GM18498 (cell line): ENCODE measurements around the gene BRINP1.

ENCODE experiments used
- ATAC-seq: cut with Tn5 transposase; IDR thresholded peaks from one replicate; pipeline ENCODE4 v1.9.1; 2021; ENCODE audit warnings: mild to moderate bottlenecking, moderate library complexity; ENCODE audit not compliant: unreplicated experiment

The BRINP1 gene, protein sequence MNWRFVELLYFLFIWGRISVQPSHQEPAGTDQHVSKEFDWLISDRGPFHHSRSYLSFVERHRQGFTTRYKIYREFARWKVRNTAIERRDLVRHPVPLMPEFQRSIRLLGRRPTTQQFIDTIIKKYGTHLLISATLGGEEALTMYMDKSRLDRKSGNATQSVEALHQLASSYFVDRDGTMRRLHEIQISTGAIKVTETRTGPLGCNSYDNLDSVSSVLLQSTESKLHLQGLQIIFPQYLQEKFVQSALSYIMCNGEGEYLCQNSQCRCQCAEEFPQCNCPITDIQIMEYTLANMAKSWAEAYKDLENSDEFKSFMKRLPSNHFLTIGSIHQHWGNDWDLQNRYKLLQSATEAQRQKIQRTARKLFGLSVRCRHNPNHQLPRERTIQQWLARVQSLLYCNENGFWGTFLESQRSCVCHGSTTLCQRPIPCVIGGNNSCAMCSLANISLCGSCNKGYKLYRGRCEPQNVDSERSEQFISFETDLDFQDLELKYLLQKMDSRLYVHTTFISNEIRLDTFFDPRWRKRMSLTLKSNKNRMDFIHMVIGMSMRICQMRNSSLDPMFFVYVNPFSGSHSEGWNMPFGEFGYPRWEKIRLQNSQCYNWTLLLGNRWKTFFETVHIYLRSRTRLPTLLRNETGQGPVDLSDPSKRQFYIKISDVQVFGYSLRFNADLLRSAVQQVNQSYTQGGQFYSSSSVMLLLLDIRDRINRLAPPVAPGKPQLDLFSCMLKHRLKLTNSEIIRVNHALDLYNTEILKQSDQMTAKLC

DNA sequence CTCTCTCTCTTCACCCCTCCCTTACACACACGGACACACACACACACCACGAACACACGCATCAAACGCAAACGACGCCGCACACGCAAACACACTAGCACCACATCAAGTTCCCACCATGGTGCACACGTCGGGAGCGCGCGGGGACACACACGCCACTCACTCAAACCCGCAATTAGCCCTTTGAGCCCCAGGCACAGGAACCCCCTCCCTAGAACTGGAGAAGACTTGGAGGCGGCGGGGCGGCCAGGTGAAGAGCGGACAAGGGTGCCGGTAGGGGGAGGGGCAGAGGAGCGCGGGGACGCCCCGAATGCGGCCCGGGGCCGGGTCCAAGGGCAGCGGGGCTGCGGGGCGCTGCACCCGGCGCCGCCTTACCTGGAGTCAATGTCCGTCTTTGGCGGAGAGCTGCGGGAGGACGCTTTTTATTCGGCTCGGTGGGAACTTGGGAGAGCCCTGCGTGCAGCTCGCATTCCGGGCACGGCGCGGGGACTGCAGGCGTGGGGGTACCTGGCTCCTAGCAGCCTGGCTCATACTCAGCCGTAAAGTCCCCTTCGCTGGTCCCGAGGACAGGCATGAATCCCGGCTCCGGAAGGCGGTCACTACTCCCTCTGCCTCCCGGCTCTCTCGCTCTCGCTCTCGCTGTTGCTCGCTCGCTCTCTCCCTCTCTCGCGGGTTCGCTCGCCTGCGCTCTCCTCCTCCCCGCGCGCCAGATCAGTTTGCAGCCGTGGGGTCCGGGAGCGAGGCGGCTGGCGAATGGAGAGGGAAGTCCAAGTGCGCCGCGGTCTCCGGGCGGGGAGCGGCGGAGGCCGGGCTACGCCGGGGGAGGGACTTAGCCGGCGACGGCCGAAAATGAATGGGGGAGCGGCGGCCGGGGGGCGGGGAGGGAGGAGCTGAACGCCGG lies at the start of gene BRINP1:
BRINP1 (minus strand) TSS at position 755 of the 901 bp plus-strand sequence. CDS start 56,080 bp downstream, outside the sequence.
- ATAC-seq, result no peak

DNA sequence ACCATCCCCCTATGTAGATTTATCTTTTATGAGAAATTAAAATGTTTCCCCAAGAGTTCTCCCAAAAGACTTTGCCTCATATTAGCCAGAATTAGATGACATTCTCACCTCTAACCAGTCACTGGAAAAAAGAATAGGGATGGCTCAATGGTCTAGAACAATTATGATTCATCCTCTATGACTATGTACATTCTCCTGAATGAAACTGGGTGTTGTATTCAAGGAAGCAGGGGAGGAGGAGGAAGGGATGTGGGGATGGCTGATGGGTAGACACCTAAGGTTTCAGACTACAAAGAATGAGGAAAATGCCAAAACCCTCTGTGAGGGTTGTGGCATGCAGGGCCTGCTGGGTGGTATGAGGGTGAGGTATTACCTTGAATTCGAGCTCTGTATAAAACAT lies 49.5 kb upstream of the BRINP1 start:
- no peak for ATAC-seq

DNA sequence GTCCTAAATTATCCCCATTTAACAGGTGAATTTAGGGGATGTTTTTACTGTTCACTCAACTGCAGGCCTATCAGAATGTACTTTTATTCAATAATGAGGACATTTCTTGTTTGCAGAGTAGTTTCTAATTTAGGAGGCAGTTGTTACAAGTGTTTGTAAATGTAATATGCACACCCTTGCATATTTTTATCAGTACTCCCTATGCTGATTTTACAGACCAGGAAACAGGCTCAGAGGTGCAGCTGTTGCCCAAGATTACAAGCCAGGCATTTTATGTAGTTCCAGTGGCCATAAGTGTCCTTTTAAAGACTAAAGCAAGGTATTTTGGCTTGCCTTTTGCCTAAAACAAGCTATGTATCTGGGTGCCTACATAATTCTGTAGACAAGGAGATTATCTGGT lies 47.6 kb upstream of the BRINP1 start:
- ATAC-seq, result no peak

DNA sequence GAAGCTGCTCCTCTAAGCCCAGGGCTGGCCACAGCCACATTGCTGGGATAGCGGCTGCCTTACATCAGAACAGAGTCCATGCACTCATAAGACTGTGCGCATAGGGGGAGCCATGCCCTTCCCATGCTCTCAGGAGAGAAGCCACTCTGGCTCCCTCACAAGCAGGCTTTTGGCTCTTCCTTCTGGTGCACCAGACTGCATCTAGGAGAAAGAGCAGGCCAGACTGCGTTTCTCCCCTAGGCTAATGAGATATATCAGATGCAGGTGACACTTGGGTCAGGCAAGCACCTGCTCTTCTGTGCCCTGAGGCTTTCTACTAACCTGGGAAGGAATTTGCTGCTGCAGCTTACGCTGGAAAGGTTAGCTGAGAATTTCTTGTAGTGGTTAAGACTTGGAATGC lies 43.2 kb upstream of the BRINP1 start:
- no peak for ATAC-seq

DNA sequence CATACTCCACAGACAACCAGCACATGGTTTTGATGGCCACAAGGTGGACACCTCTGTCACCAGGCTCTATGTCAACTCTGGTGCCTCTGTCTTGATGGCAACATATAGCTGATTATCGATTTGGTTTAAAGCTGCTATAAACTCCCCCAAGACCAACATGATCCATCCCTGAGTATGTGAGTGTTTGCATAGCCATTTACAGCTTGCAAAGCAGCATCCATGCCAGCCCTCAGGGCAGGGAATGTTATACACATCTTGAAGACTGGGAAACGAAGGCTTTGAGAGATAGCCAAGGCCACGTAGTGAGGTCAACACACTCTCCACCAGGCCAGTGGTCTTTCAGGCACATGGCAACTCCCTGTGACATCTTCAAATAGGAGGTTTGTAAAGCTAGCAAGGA lies 40.3 kb upstream of the BRINP1 start:
- ATAC-seq, result no peak

DNA sequence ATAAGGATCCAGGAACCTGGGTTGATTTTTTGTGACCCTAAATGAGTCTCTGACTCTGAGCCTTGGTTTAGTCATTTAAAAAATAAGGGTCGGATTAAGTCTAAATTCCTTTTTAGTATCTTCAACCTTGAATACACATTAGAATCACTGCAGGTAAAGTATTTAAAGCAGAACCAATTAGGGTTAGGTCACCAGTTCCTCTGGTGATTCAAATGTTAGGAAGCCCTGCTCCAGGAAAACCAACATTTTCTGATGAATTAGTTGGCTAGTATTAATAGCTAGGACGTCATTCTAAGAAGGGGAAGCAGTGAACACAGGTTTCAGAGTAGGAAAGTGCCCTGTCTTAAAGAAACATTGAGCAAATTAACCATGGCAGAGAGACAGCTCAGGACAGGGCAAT lies 31.4 kb upstream of the BRINP1 start:
- no peak for ATAC-seq

DNA sequence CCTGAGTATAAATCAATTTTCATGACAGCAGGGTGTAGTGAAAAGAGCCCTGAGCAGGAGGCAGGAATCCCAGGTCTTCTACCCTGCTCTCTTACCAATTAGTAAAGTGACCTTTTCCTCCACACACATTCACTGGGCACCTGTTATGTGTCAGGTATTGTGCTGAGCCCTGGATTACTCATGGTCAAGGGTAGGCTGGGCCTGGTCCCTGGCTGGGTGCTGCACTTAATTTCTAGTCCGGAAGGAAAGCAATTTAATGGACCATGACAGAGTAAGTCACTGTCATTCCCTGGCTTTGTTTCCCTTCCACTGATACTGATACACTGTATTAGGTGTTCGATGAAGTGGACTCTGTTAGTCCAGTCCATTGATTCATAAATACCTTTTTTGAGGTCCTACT lies 29.1 kb upstream of the BRINP1 start:
- ATAC-seq, result no peak

DNA sequence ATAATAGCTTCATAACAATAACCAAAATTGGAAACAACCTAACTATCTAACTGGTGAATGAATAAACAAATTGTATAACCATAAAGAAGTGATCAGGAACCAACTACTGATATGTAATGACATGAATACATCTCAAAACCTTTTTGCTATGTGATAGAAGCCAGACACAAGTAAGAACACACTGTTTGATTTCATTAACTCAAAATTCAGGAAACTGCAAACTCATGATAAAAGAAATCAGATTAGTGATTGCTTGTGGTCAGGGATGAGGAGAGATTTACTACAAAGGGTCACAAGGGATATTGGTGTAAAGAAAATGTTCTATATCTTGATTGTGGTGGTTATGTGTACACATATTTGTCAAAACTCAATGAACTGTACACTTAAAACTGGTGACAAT lies 22.6 kb upstream of the BRINP1 start:
- no peak for ATAC-seq

DNA sequence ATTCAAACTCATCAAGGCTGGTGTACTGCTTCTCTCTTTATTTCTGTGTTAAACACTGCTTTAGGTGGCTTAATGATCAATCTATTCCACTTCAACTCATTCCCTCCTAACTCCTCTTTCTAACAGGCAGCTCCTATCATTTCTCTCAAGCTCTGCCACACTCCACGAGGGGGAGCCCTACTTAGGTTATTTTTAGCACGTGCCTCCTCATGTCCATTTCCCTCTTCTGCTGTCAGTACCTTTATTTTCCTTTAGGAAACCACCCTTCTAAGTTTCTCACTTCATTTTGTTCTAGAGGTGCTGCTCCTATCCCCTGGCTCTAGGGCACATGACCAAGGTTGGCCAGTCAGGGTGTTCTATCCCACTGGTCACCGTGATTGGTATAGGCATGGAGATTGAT lies 6.7 kb upstream of the BRINP1 start:
- no peak for ATAC-seq

DNA sequence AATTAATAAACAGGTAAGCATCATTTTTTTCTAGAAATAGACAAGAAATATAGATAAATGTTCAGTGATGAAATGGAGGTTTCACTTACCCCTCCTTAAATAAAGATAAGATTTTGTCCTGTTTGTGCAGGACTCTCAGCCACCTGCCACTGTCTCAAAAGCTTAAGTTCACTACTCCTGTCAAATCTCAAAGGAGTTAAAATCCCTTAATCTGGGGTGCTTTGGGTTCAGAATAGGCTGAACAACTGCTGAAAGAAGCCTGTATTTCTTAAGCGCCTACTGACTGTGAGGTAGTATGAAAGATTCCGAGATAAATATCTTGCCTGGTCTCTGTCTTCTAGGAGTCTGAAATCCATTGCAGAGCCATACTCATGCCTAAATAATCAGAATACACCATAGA lies 3.7 kb upstream of the BRINP1 start:
- ATAC-seq, result no peak

DNA sequence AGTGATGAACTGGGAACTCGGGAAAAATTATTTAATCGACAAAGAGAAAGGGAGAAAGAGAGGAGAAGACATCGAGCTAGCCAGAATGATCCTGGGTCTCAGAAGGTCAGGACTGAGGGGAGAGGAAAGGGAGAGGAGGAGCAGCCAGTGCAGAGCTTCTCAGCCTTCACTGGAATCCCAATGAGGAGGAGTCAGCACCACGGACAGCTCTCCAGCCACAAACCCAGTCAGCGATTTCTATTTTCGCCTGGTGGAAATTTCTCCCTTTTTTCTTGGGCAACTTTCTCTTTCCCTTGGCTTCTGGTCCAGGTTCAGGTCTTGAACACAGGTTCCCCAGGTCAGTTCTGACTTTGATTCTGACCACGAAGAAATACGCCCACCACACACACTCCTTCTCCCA lies 1.6 kb upstream of the BRINP1 start:
- no peak for ATAC-seq

DNA sequence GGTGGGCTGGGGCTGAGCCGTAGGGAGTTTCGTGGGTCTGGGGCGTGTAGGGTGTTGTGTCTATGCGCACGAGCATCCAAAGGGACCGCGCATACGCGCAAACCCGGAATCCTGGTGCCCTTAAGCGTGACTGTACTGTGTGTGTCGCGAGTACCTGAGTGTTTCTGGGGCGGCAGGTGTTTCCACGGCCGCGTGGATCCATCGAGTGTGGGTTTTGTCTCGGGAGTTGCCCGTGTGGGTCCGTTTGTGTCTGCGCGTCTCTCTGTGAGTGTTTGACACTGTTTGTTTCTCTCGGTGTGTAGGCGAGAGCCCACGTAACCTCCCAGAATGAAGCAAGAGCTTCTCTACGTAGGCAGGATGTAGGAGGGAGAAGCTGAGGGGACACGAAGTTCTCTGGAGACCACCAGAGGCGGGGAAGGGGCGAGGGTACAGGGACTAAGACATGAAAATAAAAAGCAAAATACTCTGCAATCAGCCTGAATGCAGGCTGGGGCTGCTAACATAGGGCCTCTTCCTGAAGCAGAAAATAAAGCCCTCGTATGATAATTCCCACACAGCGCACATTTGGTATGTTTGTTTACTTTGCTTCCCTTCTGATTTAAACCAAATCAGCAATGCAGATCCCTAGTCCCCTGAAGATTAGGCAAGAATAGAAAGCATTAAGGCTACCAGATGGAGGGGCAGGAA lies 588 bp upstream of the BRINP1 start:
- ATAC-seq, result no peak

DNA sequence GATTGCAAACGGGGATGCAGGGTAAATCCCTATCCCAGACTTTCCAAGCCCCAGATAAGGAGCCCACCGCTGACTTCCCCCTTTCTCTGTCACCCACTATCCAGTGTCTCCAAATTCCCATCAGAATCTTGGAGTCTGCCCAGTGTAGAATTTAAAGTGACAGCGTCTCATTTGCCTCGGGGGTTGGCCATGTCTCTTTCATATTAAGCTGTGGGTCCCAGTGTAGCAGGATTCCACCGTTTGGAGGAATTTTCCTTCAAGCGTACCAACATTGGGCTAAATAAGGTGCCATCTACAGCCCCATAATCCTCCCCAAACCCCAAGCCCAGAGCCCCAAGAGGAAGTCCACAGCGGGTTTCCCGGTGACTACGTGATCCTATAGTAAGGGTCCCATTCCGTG lies 1.1 kb downstream of the BRINP1 start:
- ATAC-seq, result no peak

DNA sequence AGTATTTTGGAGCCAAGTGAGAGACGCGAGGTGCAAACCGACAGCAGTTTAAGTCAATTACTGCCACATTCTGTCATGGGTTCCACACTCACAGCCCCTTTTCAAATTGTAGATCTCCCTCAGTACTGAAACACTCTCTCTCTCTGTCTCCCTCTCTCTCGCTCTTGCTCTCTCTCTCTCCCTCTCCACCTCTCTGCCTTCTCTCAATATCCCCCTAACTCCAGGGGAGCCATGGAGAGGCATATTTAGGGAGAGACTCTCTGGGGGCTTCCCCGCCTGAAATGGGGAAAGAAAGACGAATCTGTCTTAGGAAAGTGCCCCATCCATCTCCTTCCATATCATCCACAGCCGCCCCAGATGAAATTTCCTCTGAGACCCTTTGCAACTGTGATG lies 1.6 kb downstream of the BRINP1 start:
- no peak for ATAC-seq

DNA sequence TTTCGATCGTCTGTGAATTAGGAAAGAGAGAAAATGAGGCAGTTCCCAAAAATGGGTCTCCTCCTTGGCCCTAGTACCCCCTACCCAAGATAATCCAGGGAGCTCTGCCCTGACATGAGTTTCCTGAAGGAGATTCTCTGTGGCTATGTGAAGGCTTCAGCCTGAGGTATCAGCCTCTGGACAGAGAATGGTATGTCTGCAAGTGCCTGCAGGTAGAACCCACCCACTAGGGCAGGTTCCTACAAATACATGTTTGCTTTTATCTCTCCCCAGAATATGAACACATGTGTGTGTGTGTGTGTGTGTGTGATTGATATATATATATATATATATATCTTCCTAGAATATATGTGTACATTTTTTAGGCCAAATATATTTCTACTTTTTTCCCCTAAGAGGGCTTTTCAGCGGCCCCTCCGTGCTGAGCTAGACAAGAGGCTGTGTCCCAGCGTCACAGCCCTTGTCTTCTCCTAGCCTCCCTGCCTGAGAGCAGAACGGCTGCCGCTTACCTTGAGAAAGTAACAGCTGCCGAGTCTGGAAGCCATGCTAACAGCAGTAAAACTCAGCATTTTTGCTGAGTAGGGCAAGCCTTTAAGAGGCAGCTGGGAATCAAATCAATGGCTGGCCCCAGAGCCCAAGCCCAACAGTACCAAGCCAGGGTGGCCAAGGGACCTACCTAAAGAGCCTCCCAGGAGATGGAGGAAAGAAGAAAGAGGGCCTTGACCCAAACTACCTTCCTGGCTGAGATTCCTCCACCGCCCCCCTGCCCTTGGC lies 2.1 kb downstream of the BRINP1 start:
- no peak for ATAC-seq

DNA sequence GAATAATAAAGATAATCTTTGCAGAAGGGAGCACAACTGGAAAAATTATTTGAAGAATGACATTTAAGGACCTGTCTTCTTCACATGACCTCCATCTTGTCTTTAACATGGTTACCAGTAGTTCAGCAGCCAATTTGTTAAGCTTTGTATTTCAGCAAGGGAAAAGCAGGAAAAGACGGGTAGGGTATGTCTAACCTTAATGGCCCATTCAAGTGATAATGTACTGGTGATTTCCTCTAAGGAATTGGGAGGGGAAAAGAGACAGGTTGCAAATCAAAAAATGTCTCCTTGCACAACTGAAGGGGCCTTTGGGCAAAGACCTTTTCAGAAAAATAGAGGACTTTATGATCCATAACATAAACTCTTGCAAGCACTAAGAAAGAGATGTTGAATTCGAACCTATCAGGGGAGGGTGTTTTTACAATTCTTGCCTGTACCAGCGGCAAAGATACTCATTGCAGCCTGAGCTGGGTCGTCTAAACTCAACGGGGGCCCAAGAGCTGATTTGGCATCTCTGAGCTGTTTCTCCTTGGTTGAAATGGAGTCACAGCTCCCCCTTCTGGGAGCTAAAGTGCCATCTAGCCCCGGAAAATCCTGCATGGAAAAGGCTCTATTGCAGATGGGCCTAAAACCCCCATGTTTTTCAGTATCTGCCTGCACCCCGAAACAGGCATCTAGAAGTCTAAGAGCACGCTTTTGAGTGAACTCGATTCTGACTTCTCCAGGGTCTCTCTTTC lies 3.8 kb downstream of the BRINP1 start:
- no peak for ATAC-seq

DNA sequence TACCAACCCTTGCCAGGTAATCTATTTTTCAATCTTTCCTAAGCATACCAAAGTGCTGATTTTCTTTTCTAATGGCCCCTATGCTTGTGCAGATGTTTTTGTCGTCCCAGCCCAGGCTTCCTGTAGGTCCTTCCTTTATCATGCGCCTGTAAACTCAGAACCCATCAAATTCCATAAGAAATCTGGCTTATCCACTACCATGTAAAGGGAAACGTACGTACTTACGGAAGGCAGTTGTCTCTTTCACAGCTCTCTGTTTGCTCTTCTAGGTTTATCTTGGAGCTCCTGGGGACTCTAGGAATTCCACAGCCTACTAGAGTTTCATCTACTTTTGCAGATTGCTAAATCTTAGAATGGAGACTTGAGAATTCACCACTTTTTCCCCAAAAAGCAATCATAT lies 9.0 kb downstream of the BRINP1 start:
- no peak for ATAC-seq

DNA sequence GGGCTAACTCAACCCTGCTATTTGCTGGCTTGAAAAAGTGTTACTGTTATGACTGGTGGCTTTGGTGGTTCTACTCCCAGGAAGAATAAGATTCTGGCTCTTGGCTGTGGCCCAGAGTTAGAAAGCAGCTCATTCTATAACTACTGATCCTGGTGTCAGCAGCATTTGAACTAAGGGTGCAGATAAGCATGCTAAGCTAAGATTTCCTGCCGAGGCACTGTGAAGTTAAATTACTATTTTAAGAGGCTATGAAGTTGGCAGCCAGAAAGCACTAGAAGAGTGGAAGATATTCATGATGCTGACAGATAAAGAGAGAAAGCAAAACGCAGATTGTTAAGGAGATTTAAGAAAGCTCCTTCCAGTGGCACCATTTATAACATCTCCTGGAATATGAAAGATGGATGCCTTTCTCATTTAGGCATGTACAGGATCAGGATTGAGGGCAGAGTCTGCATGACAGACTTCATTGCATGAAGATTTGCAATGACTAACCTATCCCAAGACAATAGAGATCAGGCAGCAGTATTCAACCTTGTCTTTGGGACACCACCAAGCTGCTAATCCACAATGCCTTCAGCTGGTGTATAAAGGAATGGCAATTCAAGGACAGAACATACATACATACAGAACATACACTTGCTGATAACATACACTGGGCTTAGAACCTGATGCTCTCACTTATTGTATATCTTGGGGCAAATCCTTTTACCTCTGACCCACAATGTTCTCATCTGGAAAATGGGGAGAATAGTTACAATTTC lies 11.7 kb downstream of the BRINP1 start:
- ATAC-seq, result no peak
